Measurements from ENCODE around the gene PIK3AP1. TPM values are rescaled to one million over a fixed set of nuclear protein-coding genes. Genes with fewer than 3 reads are reported as not detected.

Gene PIK3AP1
- total RNA-seq, 1 donor from 2014 or later: 3.8 TPM

GRCh38 chr10:96638696-96639095 is 81.6 kb downstream of the PIK3AP1 start:
- Histone ChIP-seq H3K9ac (no peak overlapping the region), H3K4me3 (no peak overlapping the region), H3K36me3 (no peaks in the 10 kb centered on the region), H3K9me3 (ENCODE audit: low read depth) (no peaks in the 10 kb centered on the region), H3K27ac (no peak overlapping the region), H3F3A (ENCODE audit: low read depth) (no peaks in the 10 kb centered on the region), H2AFZ (replicated peaks) (no peak overlapping the region), H3K79me2 (ENCODE audit: low read depth) (no peaks in the 10 kb centered on the region), H3K27me3 (no peaks in the 10 kb centered on the region), H3K4me2 (no peak overlapping the region), H3K4me1 (no peaks in the 10 kb centered on the region), H4K20me1 (ENCODE audit: low read depth) (no peaks in the 10 kb centered on the region)
- Mint-ChIP-seq H3K4me1 (peaks cover 9% of the 10 kb centered on the region), H3K9me3 (no peaks in the 10 kb centered on the region), H3K27ac (no peak overlapping the region), H3K4me3 (no peak overlapping the region), H3K27me3 (ENCODE audit: insufficient read depth, low read depth) (peaks cover 6% of the 10 kb centered on the region), H3K36me3 (no peaks in the 10 kb centered on the region)
- no peak for DNase-seq (ENCODE audit: low spot score)
- TF ChIP-seq EZH2 (IDR thresholded peaks at IDR 0.05): no peak
- no peak for TF ChIP-seq EZH2phosphoT487 (IDR thresholded peaks at IDR 0.05)
- no peak for TF ChIP-seq CTCF (IDR thresholded peaks at IDR 0.05)

GRCh38 chr10:96638120-96638519 is 82.2 kb downstream of the PIK3AP1 start:
- Mint-ChIP-seq H3K36me3 (no peaks in the 10 kb centered on the region), H3K9me3 (no peaks in the 10 kb centered on the region), H3K4me3 (no peak overlapping the region), H3K27ac (no peak overlapping the region), H3K4me1 (peaks cover 12% of the 10 kb centered on the region), H3K27me3 (ENCODE audit: insufficient read depth, low read depth) (peaks cover 6% of the 10 kb centered on the region)
- H3F3A ChIP-seq (ENCODE audit: low read depth): no peaks in the 10 kb centered on the region
- H4K20me1 ChIP-seq (ENCODE audit: low read depth): no peaks in the 10 kb centered on the region
- H3K9ac ChIP-seq: no peak overlapping the region
- H3K36me3 ChIP-seq: no peaks in the 10 kb centered on the region
- H3K27me3 ChIP-seq: no peaks in the 10 kb centered on the region
- H3K4me2 ChIP-seq: no peak overlapping the region
- TF ChIP-seq EZH2 (IDR thresholded peaks at IDR 0.05) (no peak), EZH2phosphoT487 (IDR thresholded peaks at IDR 0.05) (no peak), CTCF (IDR thresholded peaks at IDR 0.05) (no peak)
- no peaks in the 10 kb centered on the region for H3K4me1 ChIP-seq
- DNase-seq (ENCODE audit: low spot score): no peak
- H3K79me2 ChIP-seq (ENCODE audit: low read depth): no peaks in the 10 kb centered on the region
- no peak overlapping the region for H2AFZ ChIP-seq (replicated peaks)
- H3K27ac ChIP-seq: no peak overlapping the region
- no peak overlapping the region for H3K4me3 ChIP-seq
- H3K9me3 ChIP-seq (ENCODE audit: low read depth): no peaks in the 10 kb centered on the region

GRCh38 chr10:96637709-96638108 is 82.6 kb downstream of the PIK3AP1 start:
- H3K9me3 Mint-ChIP-seq: no peaks in the 10 kb centered on the region

More at GRCh38 chr10:96637709-96638108, 82.6 kb downstream of the PIK3AP1 start:
- H3K27me3 Mint-ChIP-seq (ENCODE audit: insufficient read depth, low read depth): peaks cover 6% of the 10 kb centered on the region
- Histone ChIP-seq H2AFZ (replicated peaks) (no peak overlapping the region), H3K4me3 (no peak overlapping the region), H4K20me1 (ENCODE audit: low read depth) (no peaks in the 10 kb centered on the region), H3K4me2 (no peak overlapping the region), H3K79me2 (ENCODE audit: low read depth) (no peaks in the 10 kb centered on the region), H3K27ac (no peak overlapping the region), H3K9ac (no peak overlapping the region), H3F3A (ENCODE audit: low read depth) (no peaks in the 10 kb centered on the region), H3K4me1 (no peaks in the 10 kb centered on the region), H3K36me3 (no peaks in the 10 kb centered on the region), H3K9me3 (ENCODE audit: low read depth) (no peaks in the 10 kb centered on the region), H3K27me3 (no peaks in the 10 kb centered on the region)
- H3K4me3 Mint-ChIP-seq: no peak overlapping the region
- H3K27ac Mint-ChIP-seq: no peak overlapping the region
- no peak for DNase-seq (ENCODE audit: low spot score)
- peaks cover 16% of the 10 kb centered on the region for H3K4me1 Mint-ChIP-seq
- no peaks in the 10 kb centered on the region for H3K36me3 Mint-ChIP-seq
- TF ChIP-seq EZH2 (IDR thresholded peaks at IDR 0.05) (no peak), EZH2phosphoT487 (IDR thresholded peaks at IDR 0.05) (no peak), CTCF (IDR thresholded peaks at IDR 0.05) (no peak)
